ENCODE data around the gene STXBP6.

DNA sequence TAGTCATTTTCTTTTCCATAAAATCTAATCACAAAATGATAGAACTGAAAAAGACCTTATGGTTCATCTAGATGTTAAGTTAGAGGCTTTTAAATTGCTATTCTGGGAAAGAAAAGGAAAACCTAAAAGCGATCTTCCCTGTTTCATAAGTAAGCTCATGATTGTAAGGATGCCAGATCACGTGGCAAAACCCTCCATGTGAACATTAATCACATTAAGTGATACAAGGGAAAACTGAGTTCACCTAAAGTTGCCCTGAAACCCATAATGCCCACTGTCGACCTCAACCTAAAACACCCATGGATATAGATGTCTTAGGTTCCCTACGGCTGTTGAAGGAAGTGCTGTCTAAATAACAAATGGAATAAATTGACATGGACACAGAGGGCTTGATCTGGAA lies 3.0 kb upstream of the STXBP6 start:
- TF ChIP-seq, protein P1, sequence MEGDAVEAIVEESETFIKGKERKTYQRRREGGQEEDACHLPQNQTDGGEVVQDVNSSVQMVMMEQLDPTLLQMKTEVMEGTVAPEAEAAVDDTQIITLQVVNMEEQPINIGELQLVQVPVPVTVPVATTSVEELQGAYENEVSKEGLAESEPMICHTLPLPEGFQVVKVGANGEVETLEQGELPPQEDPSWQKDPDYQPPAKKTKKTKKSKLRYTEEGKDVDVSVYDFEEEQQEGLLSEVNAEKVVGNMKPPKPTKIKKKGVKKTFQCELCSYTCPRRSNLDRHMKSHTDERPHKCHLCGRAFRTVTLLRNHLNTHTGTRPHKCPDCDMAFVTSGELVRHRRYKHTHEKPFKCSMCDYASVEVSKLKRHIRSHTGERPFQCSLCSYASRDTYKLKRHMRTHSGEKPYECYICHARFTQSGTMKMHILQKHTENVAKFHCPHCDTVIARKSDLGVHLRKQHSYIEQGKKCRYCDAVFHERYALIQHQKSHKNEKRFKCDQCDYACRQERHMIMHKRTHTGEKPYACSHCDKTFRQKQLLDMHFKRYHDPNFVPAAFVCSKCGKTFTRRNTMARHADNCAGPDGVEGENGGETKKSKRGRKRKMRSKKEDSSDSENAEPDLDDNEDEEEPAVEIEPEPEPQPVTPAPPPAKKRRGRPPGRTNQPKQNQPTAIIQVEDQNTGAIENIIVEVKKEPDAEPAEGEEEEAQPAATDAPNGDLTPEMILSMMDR (conservative IDR thresholded peaks at IDR 0.05), result no peak
- TF ChIP-seq EZH2 (IDR thresholded peaks at IDR 0.05; ENCODE audit: low read depth), result no peak

All from PC-9 (cell line).